ENCODE data around the gene TCN2. TPM values are rescaled to one million over a fixed set of nuclear protein-coding genes. Genes with fewer than 3 reads are reported as not detected.
"Not testable (repeated sequence)": the region's sequence is repeated elsewhere in the genome, so short reads cannot be mapped to it uniquely, and the experiment has no call there.

TCN2 gene
- total RNA-seq, 1 donor from 2014 or later, result 46.5 TPM

DNA sequence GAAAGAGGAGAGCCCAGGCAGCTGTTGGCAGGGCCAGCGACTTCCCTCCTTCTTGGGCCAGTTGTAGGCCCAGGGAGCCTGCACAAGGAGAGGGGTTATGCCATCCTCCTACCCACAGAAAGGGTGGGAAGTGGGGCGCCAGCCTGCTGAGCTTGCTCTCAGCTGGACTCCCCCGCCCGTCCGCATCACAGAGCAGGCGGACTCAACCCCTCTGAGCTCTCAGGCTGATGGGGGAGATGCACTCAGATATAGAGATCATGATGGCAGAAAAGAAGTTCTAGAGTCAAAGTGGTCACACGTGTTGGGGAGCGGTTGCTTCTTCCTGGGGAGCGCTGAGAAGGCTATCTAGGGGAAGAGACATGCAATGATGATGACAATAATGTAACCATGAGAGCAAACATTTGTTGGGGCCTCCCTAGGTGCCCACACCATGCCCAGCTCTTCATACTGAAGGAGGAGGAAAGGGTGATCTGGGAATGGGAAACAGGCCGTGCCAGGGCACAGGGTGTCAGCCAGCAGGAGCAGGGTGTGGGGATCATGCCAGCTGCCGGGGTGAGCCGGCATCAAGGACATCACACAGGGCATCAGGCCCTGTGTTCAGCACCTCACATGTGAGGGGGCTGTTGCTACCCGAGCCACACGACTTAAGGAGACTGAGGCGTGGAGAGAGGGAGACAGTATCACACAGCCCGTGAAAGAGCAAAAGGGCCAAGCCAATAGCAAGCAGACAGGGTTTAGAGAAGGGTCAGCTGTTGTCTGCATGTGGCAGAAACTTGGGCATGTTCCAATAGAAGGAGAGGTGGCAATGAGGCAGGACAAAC, 36.3 kb downstream of the TCN2 start:
- DNase-seq (ENCODE audit: low spot score), result no peak

DNA sequence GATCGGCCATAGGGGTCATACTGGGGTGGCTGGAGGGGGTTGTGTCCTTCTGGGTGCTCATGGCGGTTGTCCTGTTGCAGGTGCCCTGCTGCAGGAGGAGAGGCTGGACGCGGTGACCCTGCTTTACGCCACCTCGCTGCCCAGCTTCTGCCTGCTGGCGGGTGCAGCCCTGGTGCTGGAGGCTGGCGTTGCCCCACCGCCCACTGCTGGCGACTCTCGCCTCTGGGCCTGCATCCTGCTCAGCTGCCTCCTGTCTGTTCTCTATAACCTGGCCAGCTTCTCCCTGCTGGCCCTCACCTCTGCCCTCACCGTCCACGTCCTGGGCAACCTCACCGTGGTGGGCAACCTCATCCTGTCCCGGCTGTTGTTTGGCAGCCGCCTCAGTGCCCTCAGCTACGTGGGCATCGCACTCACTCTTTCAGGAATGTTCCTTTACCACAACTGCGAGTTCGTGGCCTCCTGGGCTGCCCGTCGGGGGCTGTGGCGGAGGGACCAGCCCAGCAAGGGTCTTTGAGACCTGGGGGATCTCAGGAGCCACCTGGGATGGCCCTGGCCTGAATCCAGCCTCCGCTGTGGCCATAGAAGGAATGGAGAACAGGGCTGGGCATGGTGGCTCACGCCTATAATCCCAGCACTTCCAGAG, 39.7 kb downstream of the TCN2 start:
- no peak for DNase-seq (ENCODE audit: low spot score)

DNA sequence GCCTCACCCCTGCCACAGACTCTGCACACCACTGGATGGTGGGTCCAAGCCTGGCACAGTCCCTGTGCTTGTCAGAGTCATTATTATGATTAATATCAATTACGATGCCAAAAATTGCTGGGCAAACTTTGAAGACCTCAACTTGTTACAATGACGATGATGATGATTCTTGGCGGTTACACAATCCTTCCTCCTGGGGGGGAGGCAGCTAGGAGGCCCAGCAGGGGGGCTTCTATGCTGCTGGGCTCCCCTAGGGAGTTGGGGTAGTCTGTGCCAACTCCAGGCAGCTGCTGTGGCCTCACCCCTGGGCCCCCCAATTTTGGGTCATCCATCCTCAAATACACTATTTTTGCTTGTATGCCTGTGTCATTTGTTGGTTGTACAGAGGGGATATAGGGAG, 40.6 kb downstream of the TCN2 start:
- DNase-seq (ENCODE audit: low spot score), result no peak

DNA sequence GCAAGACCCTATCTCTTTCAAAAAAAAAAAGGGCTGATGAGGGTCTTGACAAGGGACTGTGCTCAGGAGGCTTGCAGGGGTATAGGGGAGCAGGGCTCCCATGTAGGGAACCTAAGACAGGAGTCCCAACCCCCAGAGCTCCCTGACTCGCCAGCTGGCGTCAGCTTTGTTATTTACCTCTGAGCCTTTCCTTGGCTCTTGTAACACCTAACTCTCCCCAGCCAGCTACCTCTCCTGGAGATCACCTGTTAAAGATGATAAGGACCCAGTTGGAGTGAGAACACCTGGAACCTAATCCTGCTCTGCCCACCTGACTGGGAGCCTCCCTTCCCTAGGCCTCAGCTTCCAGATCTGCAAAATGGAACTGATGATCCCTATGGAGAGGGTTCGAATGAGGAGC, 41.9 kb downstream of the TCN2 start:
- DNase-seq (ENCODE audit: low spot score), result no peak

DNA sequence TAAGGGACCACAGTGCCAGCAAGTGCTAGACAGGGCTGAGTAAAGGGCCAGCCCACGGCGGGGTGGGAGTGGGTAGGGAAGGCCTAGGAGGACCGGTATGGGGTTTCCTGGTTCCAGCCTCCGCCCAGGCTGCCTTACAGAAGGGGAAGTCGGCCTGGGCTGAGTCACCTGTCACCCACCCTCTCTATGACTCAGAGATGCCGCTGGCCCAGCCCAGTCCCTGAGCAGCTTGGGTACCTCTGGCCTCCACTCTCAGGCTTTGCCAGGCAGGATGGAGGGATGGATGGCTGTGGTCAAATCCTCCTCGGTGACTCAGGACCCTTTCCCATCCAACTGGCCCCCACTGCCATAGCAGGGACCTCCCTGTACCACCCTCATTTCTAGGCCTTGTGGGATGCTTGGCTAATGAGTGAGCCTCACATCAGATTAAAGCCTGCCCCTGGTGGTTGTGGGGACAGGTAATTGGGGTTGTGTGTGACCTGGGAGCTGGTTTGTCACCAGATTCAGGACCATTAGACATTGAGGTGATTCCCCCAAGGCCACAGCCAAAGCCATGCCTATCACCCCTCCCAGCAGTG, 42.5 kb downstream of the TCN2 start:
- DNase-seq (ENCODE audit: low spot score), result no peak

DNA sequence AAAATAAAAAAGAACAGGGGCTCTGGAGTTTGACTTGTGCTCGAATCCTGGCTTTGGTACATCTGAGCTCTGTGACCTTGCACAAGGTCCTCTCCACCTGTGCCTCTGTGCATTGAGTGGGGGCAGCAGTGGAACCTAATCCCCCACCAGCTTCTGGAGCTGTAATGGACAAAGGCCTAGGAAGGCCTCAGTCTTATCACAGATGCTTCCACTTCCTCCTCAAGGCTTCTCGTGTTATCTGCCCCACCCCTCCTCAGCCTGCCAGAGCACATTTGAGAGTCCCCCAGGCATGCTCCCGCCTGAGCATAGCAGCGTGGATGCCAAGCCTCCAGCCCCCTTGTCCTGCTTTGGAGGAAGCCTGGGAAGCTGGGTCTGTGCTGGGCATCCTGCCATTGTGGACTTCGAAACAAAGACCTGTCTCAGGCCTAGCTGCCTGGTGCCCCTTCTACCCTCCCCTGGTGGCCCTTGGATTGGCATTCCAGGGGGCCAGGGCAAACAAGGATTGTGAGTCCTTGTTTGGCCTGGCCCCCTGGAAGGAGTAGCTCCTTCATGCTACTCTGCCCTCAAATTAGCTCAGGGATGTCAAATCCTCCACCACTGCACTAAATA, 43.6 kb downstream of the TCN2 start:
- DNase-seq (ENCODE audit: low spot score), result no peak

DNA sequence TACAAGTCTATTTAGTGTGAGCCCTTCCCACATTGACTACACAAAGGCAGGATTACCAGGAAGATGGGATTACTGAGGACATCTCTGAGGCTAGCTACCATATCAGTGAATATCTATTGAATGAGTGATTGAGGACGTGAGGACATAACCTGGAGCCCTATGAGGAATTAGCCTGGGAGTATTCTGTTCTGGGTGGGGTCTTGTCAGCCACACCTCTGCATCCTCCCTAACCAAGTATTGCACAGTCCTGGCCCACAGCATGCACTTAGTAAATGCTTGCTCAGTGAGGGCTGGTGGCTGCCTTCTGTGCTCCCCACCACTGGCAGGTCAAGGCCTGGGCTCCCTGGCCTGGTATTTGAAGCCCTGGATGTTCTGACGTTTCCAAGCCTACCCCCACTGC, 45.9 kb downstream of the TCN2 start:
- no peak for DNase-seq (ENCODE audit: low spot score)

DNA sequence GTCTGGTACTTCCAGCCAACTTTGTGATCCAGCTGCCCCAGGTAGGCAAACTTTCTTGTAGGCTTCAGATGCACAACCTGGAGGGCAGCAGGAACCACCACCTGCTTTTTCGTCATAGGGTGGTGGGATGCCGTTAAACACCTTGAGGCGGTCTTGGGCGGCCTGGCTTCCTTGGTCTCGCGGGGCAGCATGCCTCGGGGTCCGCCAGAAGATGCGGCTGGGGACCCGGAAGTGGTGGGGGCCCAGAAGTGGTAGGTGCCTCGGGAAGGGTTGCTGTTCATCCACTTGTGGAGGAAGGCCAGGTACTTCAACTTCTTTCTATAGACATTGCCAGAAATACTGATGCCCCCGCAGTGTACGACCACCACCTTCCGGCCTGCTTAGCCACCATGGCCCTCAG, 47.4 kb downstream of the TCN2 start:
- DNase-seq (ENCODE audit: low spot score), result no peak

DNA sequence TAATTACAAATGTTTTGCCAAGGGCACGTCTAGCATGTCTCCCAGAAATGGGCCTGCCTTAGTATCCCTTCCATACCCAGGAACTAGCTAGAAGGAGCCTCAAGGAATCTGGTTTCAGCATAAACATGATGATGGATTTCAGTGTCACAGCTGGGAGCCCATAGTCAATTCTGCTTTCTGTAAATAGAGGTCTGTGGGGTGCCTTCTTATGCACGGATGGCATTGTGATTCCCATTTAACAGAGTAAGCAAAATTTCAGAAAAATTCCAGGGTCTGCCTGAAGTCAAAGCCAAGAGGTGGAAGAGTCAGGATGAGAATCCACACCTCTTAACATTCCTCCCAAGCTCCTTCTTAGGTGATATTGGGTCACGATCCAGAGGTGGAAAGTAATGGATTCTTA, 48.6 kb downstream of the TCN2 start:
- DNase-seq (ENCODE audit: low spot score), result no peak

DNA sequence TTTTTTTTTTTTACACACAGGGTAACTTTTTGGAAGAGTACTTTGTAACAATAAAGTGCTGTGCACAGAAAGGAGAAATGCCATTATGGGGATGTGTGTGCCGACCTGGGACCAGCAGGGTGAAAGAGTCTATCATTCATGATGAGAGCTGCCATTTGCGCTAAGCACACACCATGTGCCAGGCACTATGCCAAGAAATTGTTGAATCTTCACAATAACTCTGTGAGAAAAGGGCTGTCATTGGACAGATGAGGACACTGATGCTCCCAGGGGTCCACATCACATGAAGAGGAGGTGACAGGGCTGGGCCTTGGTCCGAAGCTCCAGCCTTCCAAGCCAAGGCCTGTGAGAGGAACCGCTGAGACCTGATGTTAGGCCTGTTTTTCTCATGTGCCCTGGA, 55.1 kb downstream of the TCN2 start:
- no peak for DNase-seq (ENCODE audit: low spot score)

DNA sequence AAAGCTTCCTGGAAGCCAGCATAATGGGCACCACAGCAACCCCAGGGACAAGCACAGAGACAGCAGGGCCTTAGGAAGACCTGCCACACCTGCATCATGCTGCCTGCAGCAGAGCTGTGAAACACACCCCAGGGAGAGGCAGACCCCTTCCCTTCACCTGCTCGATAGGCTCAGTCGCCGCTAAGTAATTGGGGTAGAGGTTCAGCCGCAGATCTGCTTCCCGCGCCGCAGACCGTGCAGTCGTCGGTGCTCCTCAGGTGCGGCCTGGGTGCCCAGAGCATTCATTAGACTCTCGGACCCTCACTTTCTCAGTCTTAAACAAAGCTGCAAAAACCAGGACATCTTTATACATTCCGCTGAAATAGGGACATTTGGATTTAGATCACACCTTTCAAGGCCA, 57.8 kb downstream of the TCN2 start:
- DNase-seq (ENCODE audit: low spot score), result no peak

DNA sequence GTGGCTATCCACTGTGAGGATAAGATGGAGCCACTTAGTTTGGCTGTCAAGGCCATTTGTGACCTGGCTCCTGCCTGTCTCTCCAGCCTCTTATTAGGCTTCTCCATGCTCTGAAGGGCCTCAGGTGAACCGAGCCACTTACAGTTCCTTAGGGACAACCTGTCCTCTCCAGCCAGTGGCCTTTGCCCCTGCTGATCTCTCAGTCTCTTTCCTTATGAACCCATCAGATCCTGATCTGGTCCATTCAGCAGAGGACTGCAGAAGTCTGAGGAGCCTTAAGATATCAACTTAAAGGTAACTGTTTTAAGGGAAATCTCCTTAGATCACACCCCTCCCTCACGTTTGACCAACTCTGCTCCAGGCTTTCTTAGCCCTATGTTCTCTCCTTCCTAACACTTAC, 58.3 kb downstream of the TCN2 start:
- no peak for DNase-seq (ENCODE audit: low spot score)

DNA sequence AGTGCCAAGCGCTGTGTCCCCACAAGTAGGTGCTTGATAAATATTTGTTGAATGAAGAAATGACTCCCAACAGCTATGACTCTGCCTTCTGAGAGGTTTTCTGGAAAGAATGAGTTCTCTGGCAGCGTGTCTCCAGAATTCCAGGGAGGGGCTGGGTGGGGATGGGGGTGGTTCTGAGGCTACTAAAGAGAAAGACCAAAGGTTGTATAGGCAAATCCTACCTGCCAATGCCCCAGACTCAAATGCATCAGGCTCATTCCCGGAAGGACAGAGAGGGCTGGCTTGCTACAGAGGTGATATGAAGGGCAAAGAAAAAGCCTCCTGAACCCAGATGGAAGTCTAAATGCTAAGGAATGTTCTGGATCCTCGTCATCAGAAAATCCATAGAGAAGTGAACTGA, 58.8 kb downstream of the TCN2 start:
- DNase-seq (ENCODE audit: low spot score), result no peak

DNA sequence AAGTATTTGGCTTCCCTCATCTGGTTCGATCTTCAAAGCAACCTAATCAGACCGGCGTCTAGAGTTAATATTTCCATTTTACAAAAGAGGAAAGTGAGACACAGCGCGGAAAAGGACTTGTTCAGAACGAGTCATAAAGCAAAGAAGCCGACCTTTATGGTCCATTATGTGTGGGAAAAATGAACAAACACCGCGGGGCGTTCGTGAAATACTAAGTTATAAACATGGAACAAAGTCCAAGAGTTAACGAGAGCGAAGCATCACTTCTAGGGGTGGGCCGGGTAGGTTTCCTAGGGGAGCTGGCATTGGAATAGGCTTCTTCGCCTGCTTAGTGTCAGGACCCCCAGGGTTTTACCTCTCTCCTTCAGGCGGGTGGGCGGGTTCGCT, 60.1 kb downstream of the TCN2 start:
- no peak for DNase-seq (ENCODE audit: low spot score)

DNA sequence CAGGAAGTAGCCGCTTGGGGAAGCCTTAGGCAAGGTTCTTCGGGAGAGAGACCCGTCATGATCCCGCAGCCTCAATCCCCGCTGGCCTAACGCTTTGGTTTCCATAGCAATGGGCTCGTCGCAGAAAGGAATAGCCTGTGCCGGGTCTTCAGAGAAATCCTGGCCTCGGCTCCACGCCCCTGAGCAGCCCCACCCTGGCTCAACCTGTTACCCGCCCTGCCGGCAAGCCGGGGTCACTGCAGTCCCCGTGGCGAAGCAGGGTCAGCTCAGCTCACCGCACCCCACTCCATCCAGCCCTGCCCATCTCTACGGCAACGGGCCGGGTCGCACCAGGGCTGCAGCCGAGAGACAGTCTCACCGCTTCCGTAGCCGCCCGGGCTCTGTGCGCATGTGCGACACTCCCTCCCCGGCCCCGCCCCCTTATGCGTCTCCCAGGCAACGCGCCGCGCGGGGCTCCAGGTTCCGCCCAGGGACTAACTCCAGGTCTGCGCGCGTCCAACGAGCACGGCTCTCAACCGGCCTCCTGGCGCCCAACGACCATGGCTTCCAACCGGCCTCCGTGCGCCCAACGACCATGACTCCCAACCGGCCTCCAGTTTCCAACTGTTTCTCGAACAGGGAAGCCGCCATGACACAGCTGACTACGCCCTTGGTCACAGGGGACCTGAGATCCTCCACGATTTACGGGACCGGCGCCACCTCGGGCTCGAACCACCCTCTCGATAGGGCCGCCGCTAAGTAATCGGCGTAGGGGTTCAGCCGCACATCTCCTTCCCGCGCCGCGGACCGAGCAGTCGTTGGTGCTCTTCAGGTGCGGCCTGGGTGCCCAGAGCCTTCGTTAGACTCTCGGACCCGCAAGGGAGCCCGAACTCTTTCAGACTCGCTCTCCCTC, 60.8 kb downstream of the TCN2 start, which contains the start of gene DUSP18:
Gene DUSP18, minus strand, starts transcription at position 382 of the 892 bp plus-strand sequence. CDS start 3,872 bp downstream, outside the sequence.
- peak; percentile 99 for DNase-seq (ENCODE audit: low spot score)

DNA sequence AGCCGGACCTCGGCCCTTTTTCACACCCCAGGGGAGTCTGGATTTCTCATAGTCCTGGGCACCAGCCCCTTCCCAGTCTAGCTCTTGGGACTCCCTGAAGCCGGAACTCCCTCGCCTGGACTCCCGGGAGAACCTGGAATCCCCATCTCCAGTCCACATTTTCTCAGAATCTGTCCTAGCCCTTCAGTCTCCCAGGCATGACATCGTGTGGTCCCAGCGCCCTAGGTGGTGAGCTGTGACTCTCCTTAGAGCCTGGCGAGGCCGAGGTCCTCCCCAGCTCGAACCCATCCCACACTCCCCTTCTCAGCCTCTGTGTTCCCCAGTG, 61.4 kb downstream of the TCN2 start:
- no peak for DNase-seq (ENCODE audit: low spot score)

DNA sequence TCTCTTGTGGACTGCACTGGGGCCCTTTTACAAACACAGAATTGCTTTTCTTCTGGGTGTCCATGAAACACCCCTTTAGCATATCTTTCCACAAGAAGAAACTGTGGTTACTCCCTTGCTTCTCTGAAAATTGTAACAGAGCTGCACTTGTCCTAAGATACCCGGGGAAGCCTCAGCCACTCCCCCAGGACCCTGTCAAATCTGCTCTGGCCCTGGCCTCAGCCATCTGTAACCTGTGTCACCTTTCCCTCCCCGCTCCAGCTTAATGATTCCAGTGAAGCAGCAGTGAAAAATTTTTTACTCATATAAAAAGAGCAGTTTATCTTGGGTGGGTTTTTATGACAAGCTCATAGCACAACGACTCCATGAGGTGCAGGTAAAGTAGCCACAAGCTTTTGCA, 64.1 kb downstream of the TCN2 start:
- no peak for DNase-seq (ENCODE audit: low spot score)

DNA sequence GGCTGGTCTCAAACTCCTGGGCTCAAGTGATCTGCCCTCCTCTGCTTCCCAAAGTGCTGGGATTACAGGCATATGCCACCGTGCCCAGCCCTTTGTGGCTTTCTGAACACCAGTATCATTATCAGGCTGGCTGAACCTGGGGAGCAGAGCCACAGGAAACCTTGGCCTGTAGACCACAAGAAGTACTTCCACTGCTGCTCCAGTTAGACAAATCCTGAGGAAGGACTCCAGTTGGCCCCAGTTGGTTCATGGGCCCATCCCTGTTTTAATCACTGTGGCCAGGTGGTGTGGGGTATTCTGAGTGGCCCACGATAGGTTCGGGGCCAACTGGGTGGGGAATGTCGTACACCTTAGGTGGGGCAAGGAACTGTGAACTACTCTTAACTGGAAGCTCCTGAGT, 66.2 kb downstream of the TCN2 start:
- DNase-seq (ENCODE audit: low spot score), result no peak

DNA sequence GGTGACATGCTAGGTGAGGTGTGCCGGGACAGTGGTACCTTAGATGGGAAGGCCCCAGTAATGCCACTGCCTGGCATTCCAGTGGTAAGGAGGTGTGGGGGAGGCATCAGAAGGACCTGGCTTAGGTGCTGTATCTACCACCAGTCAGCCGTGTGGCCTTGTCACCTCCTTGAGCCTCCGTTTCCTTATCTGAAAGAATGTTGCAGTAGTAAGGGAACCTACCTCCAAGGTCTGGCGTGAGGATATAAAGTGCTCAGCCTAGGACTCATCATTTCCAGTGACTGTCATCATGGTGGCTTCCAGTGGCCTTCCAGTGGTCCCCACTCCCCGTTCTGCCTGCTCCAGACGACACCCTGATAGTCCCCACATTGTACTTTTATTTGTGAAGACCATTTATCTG, 67.5 kb downstream of the TCN2 start:
- DNase-seq (ENCODE audit: low spot score), result no peak

DNA sequence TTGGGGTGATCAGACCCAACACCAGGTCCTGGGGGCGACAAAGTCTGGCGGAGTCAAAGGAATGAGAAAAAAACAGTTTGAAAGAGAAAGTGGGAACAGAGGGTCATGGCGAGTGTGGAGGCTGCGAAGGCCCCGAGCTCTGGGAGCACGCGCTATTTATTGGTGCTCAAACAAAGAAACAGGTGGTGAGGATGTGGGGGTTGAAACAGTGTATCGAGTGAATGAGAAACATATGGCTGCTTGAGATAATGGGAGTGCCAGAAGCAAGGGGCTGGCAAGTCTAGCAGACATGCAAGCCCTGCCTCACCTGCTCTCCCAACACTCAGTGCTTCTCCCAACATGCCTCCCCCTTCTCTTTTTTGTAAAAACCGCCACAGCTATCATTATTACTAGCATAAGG, 68.5 kb downstream of the TCN2 start:
- DNase-seq (ENCODE audit: low spot score), result no peak

DNA sequence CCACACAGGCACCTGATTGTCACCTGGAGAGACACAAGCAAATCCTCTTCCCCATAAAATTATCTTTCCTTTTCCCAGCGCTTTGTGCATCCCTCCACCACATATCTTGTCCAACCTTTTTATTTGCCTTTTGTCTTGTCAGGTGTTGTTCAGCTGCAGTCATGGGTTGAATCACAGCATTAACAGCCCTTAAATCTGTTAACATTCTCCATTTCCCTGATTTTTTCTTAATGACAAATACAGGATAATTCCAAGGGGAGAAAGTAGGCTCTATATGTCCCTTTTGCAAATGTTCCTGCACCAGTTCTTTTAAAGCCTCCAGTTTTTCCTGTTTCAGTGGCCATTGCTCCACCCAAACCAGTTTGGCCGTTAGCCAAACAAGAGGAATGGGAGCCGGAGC, 69.6 kb downstream of the TCN2 start:
- not testable (repeated sequence) for DNase-seq (ENCODE audit: low spot score)
